ENCODE measurements around the gene CFAP70.

Gene CFAP70

GRCh38 chr10:73206385-73206784, 152.3 kb downstream of the CFAP70 start:
- DNase-seq, result no peak
- Mint-ChIP-seq H3K27ac (no peak overlapping the region), H3K27me3 (no peaks in the 10 kb centered on the region), H3K9me3 (peaks cover 4 to 7% of the 10 kb centered on the region in 2 donors), H3K4me3 (no peak overlapping the region), H3K36me3 (peaks cover 30 to 35% of the 10 kb centered on the region in 2 donors), H3K4me1 (peaks cover 6 to 9% of the 10 kb centered on the region in 2 donors)
- ATAC-seq (replicated peaks), result no peak

DNA sequence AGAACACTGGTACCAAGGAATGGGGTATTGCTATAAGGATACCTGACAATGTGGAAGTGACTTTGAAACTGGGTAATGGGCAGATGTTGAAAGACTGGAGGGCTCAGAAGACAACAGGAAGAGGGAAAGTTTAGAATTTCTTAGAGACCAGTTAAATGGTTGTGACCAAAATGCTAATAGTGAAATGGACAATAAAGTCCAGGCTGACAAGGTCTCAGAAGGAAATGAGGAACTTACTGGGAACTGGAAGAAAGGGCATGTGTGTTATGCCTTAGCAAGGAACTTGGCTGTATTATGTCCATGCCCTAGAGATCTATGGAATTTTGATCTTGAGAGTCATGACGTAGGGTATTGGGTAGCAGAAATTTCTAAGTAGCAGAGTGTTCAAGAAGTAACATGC, 152.8 kb downstream of the CFAP70 start:
- Mint-ChIP-seq H3K27ac (no peak overlapping the region), H3K4me3 (no peak overlapping the region), H3K4me1 (peaks cover 3 to 4% of the 10 kb centered on the region in 2 donors), H3K36me3 (peaks cover 29 to 32% of the 10 kb centered on the region in 2 donors), H3K27me3 (no peaks in the 10 kb centered on the region), H3K9me3 (peaks cover 4 to 7% of the 10 kb centered on the region in 2 donors)
- DNase-seq (no peak), ATAC-seq (replicated peaks) (no peak)

- Mint-ChIP-seq H3K36me3 (peaks cover 28 to 37% of the 10 kb centered on the region in 2 donors), H3K9me3 (peaks cover 4 to 7% of the 10 kb centered on the region in 2 donors), H3K4me3 (no peak overlapping the region), H3K4me1 (no peaks in the 10 kb centered on the region), H3K27ac (no peak overlapping the region), H3K27me3 (no peaks in the 10 kb centered on the region)
- no peak for DNase-seq
- no peak for ATAC-seq (replicated peaks)
Measured at GRCh38 chr10:73205081-73205480, 153.6 kb downstream of the CFAP70 start.

Measured in stimulated activated naive B cell treated with anti-CD40 and anti-IgM and Interleukin-4, amounts not matched to agents 10 μg/mL and 1 μg/mL and 100 μg/mL, for 72 hours (primary cell).